SU-DHL-6 (cell line): ENCODE data around the gene FNDC4.

ENCODE experiments used
- H2AFZ ChIP-seq: fragments of 200-600 bp; sonication (generic); 2 replicates; pipeline ENCODE4 v1.6.1; 2014; ENCODE audit warnings: low read depth, mild to moderate bottlenecking, moderate library complexity, mixed read lengths, antibody characterized with exemption, low read length; ENCODE audit not compliant: severe bottlenecking
- H3F3A ChIP-seq: fragments of 200-600 bp; shearing (Covaris generic); 2 replicates; pipeline ENCODE4 v1.6.0; 2016; ENCODE audit warnings: antibody characterized with exemption, mild to moderate bottlenecking; ENCODE audit not compliant: insufficient read depth
- H3K27ac ChIP-seq: fragments of 200-600 bp; sonication (generic); 2 replicates; pipeline ENCODE4 v1.5.1; 2016; ENCODE audit warnings: low read depth, mild to moderate bottlenecking, low read length, moderate library complexity, mixed read lengths
- H3K27me3 ChIP-seq: fragments of 200-600 bp; sonication (generic), shearing (Covaris generic); 2 replicates; pipeline ENCODE4 v1.6.0; 2014; ENCODE audit warnings: mild to moderate bottlenecking, low read length
- H3K36me3 ChIP-seq: fragments of 200-600 bp; sonication (generic); 2 replicates; pipeline ENCODE4 v1.6.1; 2014; ENCODE audit warnings: mild to moderate bottlenecking, low read length, mixed read lengths
- H3K4me2 ChIP-seq: fragments of 300-600, 200-600 bp; shearing (Covaris generic), sonication (generic); 2 replicates; pipeline ENCODE4 v1.6.0; 2014; ENCODE audit warnings: low read length, low read depth, mild to moderate bottlenecking; ENCODE audit not compliant: poor library complexity, severe bottlenecking
- H3K4me3 ChIP-seq: fragments of 200-600 bp; sonication (generic); 2 replicates; pipeline ENCODE4 v1.5.1; 2014; ENCODE audit warnings: antibody characterized with exemption, low read length, mild to moderate bottlenecking, mixed read lengths; ENCODE audit not compliant: insufficient read depth, poor library complexity, severe bottlenecking
- H3K79me2 ChIP-seq: fragments of 200-600 bp; sonication (generic); 2 replicates; pipeline ENCODE4 v1.6.1; 2014; ENCODE audit warnings: mild to moderate bottlenecking, low read length, moderate library complexity; ENCODE audit not compliant: insufficient read depth
- H3K9ac ChIP-seq: fragments of 200-600 bp; sonication (generic); 2 replicates; pipeline ENCODE4 v1.7.0; 2014; ENCODE audit warnings: mild to moderate bottlenecking, low read length
- H3K9me2 ChIP-seq: fragments of 200-600 bp; sonication (generic); replicated peaks from 2 replicates; pipeline ENCODE4 v1.6.1; 2014; ENCODE audit warnings: low read length; ENCODE audit not compliant: insufficient read depth
- H3K9me3 ChIP-seq: fragments of 200-600 bp; sonication (generic); 2 replicates; pipeline ENCODE4 v1.6.1; 2014; ENCODE audit warnings: low read length, mixed read lengths; ENCODE audit not compliant: insufficient read depth
- H4K20me1 ChIP-seq: fragments of 200-600 bp; sonication (generic); 2 replicates; pipeline ENCODE4 v1.6.1; 2014; ENCODE audit warnings: low read depth, mild to moderate bottlenecking, antibody characterized with exemption, low read length, moderate library complexity, mixed read lengths
- EZH2phosphoT487 ChIP-seq: fragments of 200-600 bp; sonication (generic), shearing (Covaris generic); conservative IDR thresholded peaks from 2 replicates; pipeline ENCODE4 v1.6.1; 2018; ENCODE audit warnings: mild to moderate bottlenecking, antibody characterized with exemption, low read length, moderate library complexity, mixed read lengths
- TF ChIP-seq, protein P1 (sequence below): fragments of 200-600 bp; sonication (generic); IDR thresholded peaks from one replicate; pipeline ENCODE4 v1.5.1; 2017; ENCODE audit warnings: antibody characterized with exemption, mild to moderate bottlenecking, low read length, moderate library complexity; ENCODE audit not compliant: insufficient read depth, poor library complexity, severe bottlenecking

Gene FNDC4

DNA sequence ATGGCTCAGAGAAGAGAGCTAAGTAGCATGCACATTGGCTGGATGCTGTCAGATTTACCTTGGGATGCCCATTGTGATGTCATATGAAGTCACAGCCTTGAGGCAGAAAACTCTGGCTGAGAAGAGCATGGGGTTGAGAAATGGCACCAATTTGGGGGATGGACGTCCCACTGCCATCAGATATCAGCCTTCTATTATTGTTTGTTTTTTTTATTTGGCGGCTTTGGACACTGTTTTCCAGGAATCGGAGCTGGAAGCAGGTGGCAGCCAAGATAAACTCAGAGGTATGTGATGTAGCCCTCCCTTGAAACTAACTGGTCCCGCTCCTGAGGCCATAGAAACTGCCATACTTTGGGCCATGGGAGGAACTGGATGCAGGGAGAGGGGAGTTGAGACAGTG is 42.3 kb upstream of the FNDC4 start:
- no peaks in the 10 kb centered on the region for H3K9me3 ChIP-seq
- H3K36me3 ChIP-seq: no peaks in the 10 kb centered on the region
- H3F3A ChIP-seq: no peaks in the 10 kb centered on the region
- no peak overlapping the region for H3K4me2 ChIP-seq
- H4K20me1 ChIP-seq: no peaks in the 10 kb centered on the region
- H3K9me2 ChIP-seq: no peaks in the 10 kb centered on the region
- no peak overlapping the region for H3K4me3 ChIP-seq
- H2AFZ ChIP-seq: no peak overlapping the region
- TF ChIP-seq, protein P1, sequence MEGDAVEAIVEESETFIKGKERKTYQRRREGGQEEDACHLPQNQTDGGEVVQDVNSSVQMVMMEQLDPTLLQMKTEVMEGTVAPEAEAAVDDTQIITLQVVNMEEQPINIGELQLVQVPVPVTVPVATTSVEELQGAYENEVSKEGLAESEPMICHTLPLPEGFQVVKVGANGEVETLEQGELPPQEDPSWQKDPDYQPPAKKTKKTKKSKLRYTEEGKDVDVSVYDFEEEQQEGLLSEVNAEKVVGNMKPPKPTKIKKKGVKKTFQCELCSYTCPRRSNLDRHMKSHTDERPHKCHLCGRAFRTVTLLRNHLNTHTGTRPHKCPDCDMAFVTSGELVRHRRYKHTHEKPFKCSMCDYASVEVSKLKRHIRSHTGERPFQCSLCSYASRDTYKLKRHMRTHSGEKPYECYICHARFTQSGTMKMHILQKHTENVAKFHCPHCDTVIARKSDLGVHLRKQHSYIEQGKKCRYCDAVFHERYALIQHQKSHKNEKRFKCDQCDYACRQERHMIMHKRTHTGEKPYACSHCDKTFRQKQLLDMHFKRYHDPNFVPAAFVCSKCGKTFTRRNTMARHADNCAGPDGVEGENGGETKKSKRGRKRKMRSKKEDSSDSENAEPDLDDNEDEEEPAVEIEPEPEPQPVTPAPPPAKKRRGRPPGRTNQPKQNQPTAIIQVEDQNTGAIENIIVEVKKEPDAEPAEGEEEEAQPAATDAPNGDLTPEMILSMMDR: no peak
- TF ChIP-seq EZH2phosphoT487: no peak
- H3K27ac ChIP-seq: no peak overlapping the region
- H3K9ac ChIP-seq: no peak overlapping the region
- H3K27me3 ChIP-seq: no peaks in the 10 kb centered on the region
- H3K79me2 ChIP-seq: no peaks in the 10 kb centered on the region

DNA sequence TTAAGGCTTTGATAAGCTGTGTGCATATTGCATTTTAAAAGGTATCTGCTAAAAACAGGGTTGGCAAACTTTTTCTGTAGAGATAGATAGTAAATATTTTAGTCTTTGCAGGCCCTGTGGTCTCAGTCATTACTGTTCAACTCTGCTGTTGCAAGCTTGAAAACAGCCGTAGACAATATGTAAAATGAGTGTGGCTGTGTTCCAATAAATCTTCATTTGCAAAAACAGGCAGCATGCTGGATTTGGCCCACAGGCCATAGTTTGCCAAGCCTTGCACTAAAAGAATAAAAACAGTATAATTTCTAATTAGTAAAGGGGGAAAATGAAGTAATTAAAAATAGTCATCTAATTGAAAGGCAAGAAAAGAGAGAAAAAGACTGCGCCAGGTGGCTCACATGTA is 37.0 kb upstream of the FNDC4 start:
- no peak overlapping the region for H3K27ac ChIP-seq
- no peak overlapping the region for H3K4me2 ChIP-seq
- H3K27me3 ChIP-seq: no peaks in the 10 kb centered on the region
- no peaks in the 10 kb centered on the region for H3K36me3 ChIP-seq
- H3K9me2 ChIP-seq: no peaks in the 10 kb centered on the region
- H3K9ac ChIP-seq: no peak overlapping the region
- no peak for TF ChIP-seq EZH2phosphoT487
- TF ChIP-seq, protein P1: no peak
- no peaks in the 10 kb centered on the region for H3F3A ChIP-seq
- H3K4me3 ChIP-seq: no peak overlapping the region
- H3K79me2 ChIP-seq: no peaks in the 10 kb centered on the region
- H4K20me1 ChIP-seq: no peaks in the 10 kb centered on the region
- no peak overlapping the region for H2AFZ ChIP-seq
- H3K9me3 ChIP-seq: no peaks in the 10 kb centered on the region

DNA sequence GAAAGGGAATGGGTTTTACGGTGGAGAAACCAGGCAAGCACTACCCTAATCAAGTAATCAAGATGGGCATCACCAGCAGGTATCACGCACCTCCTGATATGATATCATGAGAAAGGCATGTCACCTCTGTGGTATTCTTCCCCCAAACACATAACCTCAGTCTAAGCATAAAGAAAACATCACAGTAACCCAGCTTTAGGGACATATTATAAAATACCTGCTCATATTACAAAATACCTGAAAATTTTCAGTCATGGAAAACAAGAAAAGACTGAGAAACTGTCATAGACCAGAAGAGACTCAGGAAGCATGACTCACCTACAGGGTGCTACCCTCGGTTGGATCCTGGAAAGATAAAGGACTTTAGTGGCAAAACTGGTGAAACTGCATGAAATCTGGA is 32.2 kb upstream of the FNDC4 start:
- Histone ChIP-seq H3K4me2 (no peak overlapping the region), H3K36me3 (no peaks in the 10 kb centered on the region), H3F3A (no peaks in the 10 kb centered on the region), H4K20me1 (no peaks in the 10 kb centered on the region), H3K4me3 (no peak overlapping the region), H3K27me3 (no peaks in the 10 kb centered on the region), H2AFZ (no peak overlapping the region), H3K9me2 (no peaks in the 10 kb centered on the region), H3K9ac (no peak overlapping the region), H3K9me3 (no peaks in the 10 kb centered on the region), H3K79me2 (no peaks in the 10 kb centered on the region), H3K27ac (no peak overlapping the region)
- TF ChIP-seq, protein P1: no peak
- no peak for TF ChIP-seq EZH2phosphoT487
